Mucosa of stomach (tissue), 1 donor: ENCODE data around the gene ARHGAP6.

Experiments
- H3K27me3 ChIP-seq: one replicate; pipeline ENCODE4 v1.7.0; 2013; ENCODE audit warnings: mild to moderate bottlenecking, low read length; ENCODE audit not compliant: control insufficient read depth, insufficient read depth
- H3K36me3 ChIP-seq: one replicate; pipeline ENCODE4 v1.7.0; 2013; ENCODE audit warnings: low read length; ENCODE audit not compliant: control insufficient read depth, insufficient read depth
- H3K4me1 ChIP-seq: one replicate; pipeline ENCODE4 v1.7.0; 2013; ENCODE audit warnings: mild to moderate bottlenecking, low read length; ENCODE audit not compliant: control insufficient read depth, insufficient read depth
- H3K4me3 ChIP-seq: one replicate; pipeline ENCODE4 v1.7.0; 2013; ENCODE audit warnings: low read length
- H3K9ac ChIP-seq: one replicate; pipeline ENCODE4 v1.7.0; 2013; ENCODE audit warnings: mild to moderate bottlenecking, low read length, moderate library complexity
- H3K9me3 ChIP-seq: one replicate; pipeline ENCODE4 v1.7.0; 2013; ENCODE audit warnings: mild to moderate bottlenecking, low read length, moderate library complexity; ENCODE audit not compliant: control insufficient read depth
- donor health status: Pancreatic carcinoma.

The ARHGAP6 gene, protein sequence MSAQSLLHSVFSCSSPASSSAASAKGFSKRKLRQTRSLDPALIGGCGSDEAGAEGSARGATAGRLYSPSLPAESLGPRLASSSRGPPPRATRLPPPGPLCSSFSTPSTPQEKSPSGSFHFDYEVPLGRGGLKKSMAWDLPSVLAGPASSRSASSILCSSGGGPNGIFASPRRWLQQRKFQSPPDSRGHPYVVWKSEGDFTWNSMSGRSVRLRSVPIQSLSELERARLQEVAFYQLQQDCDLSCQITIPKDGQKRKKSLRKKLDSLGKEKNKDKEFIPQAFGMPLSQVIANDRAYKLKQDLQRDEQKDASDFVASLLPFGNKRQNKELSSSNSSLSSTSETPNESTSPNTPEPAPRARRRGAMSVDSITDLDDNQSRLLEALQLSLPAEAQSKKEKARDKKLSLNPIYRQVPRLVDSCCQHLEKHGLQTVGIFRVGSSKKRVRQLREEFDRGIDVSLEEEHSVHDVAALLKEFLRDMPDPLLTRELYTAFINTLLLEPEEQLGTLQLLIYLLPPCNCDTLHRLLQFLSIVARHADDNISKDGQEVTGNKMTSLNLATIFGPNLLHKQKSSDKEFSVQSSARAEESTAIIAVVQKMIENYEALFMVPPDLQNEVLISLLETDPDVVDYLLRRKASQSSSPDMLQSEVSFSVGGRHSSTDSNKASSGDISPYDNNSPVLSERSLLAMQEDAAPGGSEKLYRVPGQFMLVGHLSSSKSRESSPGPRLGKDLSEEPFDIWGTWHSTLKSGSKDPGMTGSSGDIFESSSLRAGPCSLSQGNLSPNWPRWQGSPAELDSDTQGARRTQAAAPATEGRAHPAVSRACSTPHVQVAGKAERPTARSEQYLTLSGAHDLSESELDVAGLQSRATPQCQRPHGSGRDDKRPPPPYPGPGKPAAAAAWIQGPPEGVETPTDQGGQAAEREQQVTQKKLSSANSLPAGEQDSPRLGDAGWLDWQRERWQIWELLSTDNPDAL (N-terminal part only)

DNA sequence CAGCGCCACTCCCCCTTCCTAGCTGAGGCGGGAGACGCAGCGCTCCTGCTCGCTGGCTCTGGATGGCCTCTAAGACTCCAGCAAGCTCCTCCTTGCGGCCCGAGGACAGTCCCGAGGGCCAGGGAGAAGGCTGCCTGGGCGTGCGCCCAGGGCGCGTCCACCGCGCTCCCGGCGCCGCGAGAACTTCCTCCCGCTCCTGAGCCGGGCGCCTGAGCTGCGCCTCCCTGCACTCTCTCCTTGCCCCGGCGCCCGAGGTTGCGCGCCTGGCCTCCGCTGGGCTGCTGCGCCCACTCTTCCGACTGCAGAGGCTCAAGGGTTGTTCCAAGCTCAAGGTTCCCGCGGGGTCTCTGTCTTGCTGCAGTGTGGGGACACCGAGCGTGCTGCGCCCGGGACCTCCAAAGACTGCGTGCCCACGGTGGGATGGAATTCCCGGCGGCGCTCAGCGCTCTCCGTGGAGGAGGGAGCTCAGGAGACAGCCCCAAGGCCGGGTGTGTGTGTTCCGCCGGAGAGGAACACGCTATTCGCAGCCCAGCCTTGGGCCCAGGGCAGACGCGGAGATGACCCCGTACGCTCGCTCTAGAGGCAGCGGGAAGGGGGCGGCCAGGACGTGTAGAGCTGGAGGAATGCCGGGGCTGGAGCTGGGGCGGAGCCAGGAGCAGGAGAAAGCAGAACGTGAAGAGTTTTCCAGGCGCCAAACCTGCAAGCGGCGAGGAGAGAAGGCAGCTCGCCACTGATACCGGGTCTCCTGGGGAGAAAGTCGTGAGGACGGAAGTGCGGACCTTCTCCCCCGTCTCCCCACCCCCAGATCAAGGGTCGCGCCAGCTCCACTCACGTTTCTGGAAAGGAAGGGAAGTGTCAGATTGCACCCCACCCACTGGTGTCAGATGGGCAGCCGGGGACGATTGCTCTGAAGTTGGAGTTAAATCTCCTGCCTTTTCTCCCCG lies at the start of gene ARHGAP6:
Gene ARHGAP6, minus strand, starts transcription at position 753 of the 944 bp plus-strand sequence. CDS start 1,092 bp downstream, outside the sequence.
- Histone ChIP-seq H3K9ac (no peak within 1 kb of the TSS), H3K9me3 (no peaks in the 10 kb centered on the region), H3K4me3 (no peak within 1 kb of the TSS), H3K27me3 (peaks cover 27% of the 10 kb centered on the region), H3K36me3 (no peaks in the 10 kb centered on the region), H3K4me1 (no peaks in the 10 kb centered on the region)

DNA sequence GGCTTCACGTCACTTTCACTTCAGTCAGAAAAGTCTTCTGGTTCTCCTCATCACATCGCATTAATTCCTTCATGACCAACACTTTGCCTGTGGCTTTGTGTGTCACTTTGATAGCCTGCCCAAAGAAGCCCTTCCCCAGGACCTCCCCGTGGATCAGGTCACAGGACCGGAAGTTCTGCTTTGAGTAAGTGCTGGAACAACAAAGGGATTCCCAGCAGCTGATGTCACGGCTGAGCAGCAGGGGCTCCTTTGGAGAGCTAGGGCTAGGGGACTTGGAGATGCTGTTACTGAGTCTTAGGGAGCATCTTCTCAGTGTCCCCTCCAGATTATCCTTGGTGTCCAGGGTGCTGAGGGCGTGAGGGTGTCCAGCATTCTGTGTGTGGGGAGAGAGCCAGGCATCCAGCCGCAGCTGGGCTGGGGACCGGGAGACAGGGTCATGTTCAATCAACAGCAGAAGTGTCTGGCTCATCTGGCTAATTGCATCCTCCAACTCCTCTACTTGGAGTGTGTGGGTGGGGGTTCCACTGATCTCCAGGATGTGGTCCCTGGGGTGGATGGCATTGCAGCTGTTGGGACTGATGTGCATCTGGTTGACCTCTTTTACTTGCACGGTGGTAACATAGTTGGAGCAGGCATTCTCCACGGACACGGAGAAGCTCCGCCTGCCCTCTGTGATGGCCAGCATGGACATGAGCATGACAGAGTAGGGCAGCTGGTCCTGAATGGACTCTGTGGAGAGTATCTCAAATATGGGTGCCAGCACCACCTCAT lies 39.2 kb upstream of the ARHGAP6 start:
- H3K36me3 ChIP-seq: no peaks in the 10 kb centered on the region
- no peaks in the 10 kb centered on the region for H3K27me3 ChIP-seq
- H3K9ac ChIP-seq: no peak overlapping the region
- no peaks in the 10 kb centered on the region for H3K9me3 ChIP-seq
- H3K4me3 ChIP-seq: no peak overlapping the region
- no peaks in the 10 kb centered on the region for H3K4me1 ChIP-seq

DNA sequence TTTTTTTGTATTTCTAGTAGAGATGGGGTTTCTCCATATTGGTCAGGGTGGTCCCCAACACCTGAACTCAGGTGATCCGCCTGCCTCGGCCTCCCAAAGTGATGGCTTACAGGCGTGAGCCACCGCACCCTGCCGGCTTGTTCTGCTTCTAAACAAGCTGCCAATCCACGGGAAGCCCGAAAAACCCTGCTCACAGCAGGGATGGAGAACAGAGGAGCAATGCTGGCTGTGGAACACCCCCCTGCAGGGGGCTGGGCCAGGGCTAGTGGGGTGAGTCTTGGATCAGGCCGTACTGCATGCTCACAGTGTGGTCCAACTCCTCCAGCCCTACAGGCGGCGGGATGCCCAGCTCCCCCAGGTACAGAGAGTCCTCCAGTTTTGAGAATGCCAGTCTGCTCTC lies 38.1 kb upstream of the ARHGAP6 start:
- Histone ChIP-seq H3K9ac (no peak overlapping the region), H3K36me3 (no peaks in the 10 kb centered on the region), H3K9me3 (no peaks in the 10 kb centered on the region), H3K27me3 (no peaks in the 10 kb centered on the region), H3K4me1 (no peaks in the 10 kb centered on the region), H3K4me3 (no peak overlapping the region)

DNA sequence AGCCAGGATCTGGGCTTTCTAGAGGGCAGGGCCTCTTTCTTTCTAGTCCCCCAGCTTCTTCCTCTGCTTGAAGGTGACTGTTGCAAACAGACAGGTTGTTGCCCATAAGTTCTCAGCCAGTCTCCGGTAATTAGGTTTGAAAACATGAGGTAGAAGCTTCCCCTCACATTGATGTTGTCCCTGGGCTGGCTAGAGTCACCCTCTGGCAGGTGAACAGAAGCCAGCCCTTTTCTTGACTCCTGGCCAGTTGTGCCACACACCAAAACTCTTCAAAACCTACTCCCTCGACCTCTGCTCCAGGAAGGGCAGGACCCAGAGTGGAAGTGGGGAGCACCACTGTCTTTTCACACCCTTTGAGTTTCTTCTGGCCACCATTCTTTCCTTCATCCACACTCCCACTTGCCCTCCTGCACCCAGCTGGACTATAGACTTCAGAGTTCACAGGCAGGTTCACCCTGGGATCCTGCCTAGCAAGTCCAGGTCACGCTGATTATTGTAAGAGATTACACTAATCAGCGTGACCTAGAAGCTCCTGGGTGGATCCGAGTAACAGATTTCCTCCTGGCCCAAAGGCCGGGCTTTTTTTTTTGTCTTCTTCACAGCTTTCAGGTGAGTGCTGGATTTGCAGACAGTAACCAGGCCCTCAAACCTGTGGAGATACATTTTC lies 37.4 kb upstream of the ARHGAP6 start:
- Histone ChIP-seq H3K4me3 (no peak overlapping the region), H3K27me3 (no peaks in the 10 kb centered on the region), H3K36me3 (no peaks in the 10 kb centered on the region), H3K9ac (no peak overlapping the region), H3K9me3 (no peaks in the 10 kb centered on the region), H3K4me1 (no peaks in the 10 kb centered on the region)

DNA sequence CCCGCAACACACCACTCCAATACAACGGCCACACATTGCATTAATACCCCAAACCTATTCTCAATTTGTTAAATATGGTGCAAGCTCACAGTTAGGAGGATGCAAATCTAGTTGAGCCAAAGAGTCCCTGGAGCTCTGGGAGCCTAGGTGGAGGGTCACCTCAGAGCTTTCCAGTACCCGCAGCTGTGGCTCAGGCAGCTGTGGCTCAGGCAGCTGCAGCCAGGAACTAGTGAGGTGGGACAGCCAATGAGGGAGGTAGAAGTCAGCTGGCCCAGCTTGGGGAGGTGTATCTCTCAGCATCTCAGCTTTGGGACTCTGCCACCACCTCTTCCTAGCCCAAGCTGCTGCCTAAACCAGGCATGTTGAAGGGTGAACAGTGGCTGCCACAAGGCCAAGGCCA lies 36.7 kb upstream of the ARHGAP6 start:
- Histone ChIP-seq H3K27me3 (no peaks in the 10 kb centered on the region), H3K4me3 (no peak overlapping the region), H3K9me3 (no peaks in the 10 kb centered on the region), H3K9ac (no peak overlapping the region), H3K4me1 (no peaks in the 10 kb centered on the region), H3K36me3 (no peaks in the 10 kb centered on the region)

DNA sequence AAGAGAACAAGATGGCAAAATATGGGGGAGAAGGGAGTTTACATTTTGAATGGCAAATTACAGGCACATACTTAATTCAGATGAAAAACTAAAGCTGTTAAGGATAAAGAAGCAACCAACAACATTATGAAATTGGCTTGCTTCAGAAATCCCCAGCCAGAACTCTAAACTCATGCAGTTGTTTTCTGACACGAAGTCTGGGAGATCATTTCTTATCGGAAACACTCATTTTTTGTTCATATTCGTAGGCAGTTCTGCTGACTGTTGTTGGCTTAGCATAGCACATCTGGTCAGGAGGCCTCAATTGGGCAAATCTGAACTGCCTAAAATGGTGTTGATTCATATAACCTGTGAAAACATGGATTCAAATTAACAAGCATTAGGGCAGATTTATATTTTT lies 33.0 kb upstream of the ARHGAP6 start:
- H3K27me3 ChIP-seq: no peaks in the 10 kb centered on the region
- no peak overlapping the region for H3K4me3 ChIP-seq
- H3K9me3 ChIP-seq: no peaks in the 10 kb centered on the region
- no peaks in the 10 kb centered on the region for H3K4me1 ChIP-seq
- no peak overlapping the region for H3K9ac ChIP-seq
- no peaks in the 10 kb centered on the region for H3K36me3 ChIP-seq

DNA sequence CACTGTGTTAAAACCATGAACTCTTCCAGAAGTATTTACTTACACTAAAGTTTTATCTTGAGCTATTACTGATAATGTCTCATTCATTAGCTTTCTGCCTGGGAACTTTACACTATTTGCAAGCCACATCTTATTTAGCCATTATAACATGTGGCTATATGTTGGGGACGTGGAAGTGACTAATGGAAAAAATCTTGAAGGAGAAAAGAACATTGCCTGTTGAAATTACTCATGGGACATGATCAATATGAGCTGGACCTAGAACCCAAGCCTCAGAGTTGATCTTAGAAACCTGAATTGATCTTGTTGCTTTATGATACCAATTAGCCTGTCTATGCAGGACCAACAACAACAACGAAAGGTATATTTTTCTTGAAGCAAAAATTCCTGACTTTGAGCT lies 22.5 kb upstream of the ARHGAP6 start:
- H3K9ac ChIP-seq: no peak overlapping the region
- no peaks in the 10 kb centered on the region for H3K36me3 ChIP-seq
- H3K4me1 ChIP-seq: no peaks in the 10 kb centered on the region
- H3K27me3 ChIP-seq: no peaks in the 10 kb centered on the region
- no peaks in the 10 kb centered on the region for H3K9me3 ChIP-seq
- H3K4me3 ChIP-seq: no peak overlapping the region

DNA sequence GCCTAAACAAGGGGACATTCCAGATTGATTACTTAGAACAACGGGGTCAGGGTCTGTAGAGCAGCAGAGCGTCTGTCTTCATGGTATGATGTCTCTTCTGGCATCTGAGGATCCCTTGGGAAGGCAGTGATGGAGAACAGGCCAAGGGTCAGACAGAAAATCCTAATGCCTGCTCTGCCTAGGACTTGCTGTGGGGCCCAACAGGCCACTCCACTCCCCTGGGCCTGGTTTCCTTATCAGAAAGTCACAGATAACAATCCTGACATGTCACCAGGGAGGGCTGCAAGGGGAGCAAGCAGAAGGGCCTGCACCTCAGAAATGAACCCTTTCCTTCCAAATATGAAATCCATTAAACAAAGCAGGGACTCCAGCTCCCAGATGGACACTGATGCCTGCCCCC lies 21.4 kb upstream of the ARHGAP6 start:
- H3K4me3 ChIP-seq: no peak overlapping the region
- H3K36me3 ChIP-seq: no peaks in the 10 kb centered on the region
- H3K9me3 ChIP-seq: no peaks in the 10 kb centered on the region
- H3K9ac ChIP-seq: no peak overlapping the region
- no peaks in the 10 kb centered on the region for H3K27me3 ChIP-seq
- no peaks in the 10 kb centered on the region for H3K4me1 ChIP-seq

DNA sequence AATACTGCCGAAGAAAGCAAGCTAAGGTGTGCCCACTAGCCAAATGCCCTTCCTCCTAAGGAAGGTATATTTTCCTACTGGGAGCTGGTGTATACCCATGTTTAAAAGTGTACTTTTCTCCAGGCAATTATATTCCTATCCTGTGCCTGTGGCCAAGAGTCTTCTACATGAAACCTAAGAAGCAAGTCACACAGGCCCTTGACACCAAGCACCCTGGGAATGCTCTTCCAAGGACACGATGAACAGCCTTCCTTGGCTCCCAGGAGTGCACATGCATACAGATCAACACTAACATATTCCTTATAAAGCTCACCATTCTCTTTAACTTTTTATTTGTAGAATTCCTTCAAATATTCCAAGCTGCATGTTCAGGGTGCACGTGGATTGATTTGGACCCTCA lies 17.3 kb upstream of the ARHGAP6 start:
- Histone ChIP-seq H3K4me3 (no peak overlapping the region), H3K9me3 (no peaks in the 10 kb centered on the region), H3K9ac (no peak overlapping the region), H3K4me1 (no peaks in the 10 kb centered on the region), H3K27me3 (no peaks in the 10 kb centered on the region), H3K36me3 (no peaks in the 10 kb centered on the region)

DNA sequence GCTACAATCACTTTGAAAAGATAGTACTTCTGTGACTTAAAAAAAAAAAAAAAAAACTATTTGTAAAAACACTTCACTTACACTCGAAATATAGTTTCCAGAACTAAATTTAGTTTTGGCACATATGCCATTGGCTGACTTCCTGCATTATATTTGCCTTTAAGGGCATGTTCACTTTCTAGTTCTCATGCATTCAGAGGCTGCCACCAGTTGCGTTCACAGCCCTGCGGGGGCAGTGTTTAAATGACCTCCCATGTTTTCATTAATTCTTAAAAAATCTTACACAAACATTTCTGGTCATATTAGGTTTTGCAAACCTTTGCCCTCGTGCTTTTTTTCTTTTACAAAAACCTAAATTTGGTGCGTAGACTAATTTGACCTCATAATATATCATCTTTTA lies 12.4 kb upstream of the ARHGAP6 start:
- no peaks in the 10 kb centered on the region for H3K27me3 ChIP-seq
- no peak overlapping the region for H3K4me3 ChIP-seq
- H3K9me3 ChIP-seq: no peaks in the 10 kb centered on the region
- H3K4me1 ChIP-seq: no peaks in the 10 kb centered on the region
- H3K9ac ChIP-seq: no peak overlapping the region
- no peaks in the 10 kb centered on the region for H3K36me3 ChIP-seq
